Upper lobe of left lung (tissue), 4 donors: Measurements from ENCODE around the gene OLA1.

Experiments used
- EP300 ChIP-seq, 4 donors: sonication (generic); formaldehyde crosslinking; IDR thresholded peaks; one replicate each; pipeline ENCODE4 v1.5.1; 2017; ENCODE audit warnings: antibody characterized with exemption in 4 of 4, control low read depth in 2 of 4
- POLR2A ChIP-seq, 4 donors: fragments of 450-650 bp; IDR thresholded peaks; one replicate each; pipeline ENCODE4 v1.5.1; 2016 to 2017; ENCODE audit warnings: antibody characterized with exemption in 4 of 4, mild to moderate bottlenecking in 2 of 4
- POLR2AphosphoS5 ChIP-seq, 2 donors: sonication (generic); formaldehyde crosslinking; IDR thresholded peaks; one replicate each; pipeline ENCODE4 v1.5.1; 2017; ENCODE audit warnings: antibody characterized with exemption in 2 of 2
- TF ChIP-seq, protein P1 (sequence below), 6 experiments: fragments of 450-650 bp in 4 of 6; fragments of 200-600 bp in 2 of 6; sonication (generic) in 2 of 6; IDR thresholded peaks; one replicate each; pipeline ENCODE4 v1.5.1; 2016 to 2019; ENCODE audit warnings: antibody characterized with exemption in 6 of 6

DNA sequence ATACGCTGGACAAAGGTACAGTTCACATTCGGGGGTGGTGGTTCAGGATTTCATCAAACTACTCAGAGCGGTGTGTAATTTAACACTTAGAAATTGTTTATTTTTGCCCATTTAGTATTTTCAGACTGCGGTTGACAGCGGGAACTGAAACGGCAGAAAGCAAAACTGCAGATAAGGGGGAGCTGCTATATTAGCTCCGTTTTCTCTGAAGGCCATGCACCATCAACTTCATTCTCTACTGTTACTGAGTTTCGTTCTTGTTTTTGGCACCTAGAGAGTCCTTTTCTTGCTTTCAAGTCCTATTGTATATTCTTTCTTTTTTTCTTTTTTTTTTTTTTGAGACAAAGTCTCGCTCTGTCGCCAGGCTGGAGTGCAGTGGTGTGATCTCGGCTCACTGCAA lies 161.6 kb downstream of the OLA1 start:
- TF ChIP-seq POLR2A (IDR thresholded peaks at IDR 0.05) (no peak), EP300 (IDR thresholded peaks at IDR 0.05) (no peak), POLR2AphosphoS5 (IDR thresholded peaks at IDR 0.05) (no peak)
- TF ChIP-seq, protein P1, sequence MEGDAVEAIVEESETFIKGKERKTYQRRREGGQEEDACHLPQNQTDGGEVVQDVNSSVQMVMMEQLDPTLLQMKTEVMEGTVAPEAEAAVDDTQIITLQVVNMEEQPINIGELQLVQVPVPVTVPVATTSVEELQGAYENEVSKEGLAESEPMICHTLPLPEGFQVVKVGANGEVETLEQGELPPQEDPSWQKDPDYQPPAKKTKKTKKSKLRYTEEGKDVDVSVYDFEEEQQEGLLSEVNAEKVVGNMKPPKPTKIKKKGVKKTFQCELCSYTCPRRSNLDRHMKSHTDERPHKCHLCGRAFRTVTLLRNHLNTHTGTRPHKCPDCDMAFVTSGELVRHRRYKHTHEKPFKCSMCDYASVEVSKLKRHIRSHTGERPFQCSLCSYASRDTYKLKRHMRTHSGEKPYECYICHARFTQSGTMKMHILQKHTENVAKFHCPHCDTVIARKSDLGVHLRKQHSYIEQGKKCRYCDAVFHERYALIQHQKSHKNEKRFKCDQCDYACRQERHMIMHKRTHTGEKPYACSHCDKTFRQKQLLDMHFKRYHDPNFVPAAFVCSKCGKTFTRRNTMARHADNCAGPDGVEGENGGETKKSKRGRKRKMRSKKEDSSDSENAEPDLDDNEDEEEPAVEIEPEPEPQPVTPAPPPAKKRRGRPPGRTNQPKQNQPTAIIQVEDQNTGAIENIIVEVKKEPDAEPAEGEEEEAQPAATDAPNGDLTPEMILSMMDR (IDR thresholded peaks at IDR 0.05): no peak
